IMR-90 (cell line): ENCODE data around the gene KBTBD6. TPM values are rescaled to one million over a fixed set of nuclear protein-coding genes. Genes with fewer than 3 reads are reported as not detected.

Experiments used
- ATAC-seq: fragments of 200-7000 bp; cut with Tn5 transposase; 2 replicates; pipeline ENCODE4 v1.9.1; 2020; ENCODE audit warnings: low read depth, mild to moderate bottlenecking, moderate library complexity
- BruUV-seq: library from RNA; stranded (reverse); fragments of 400-500 nt; replicated peaks from 2 replicates; lab custom pipeline; 2021; lab: Mats Ljungman, UMichigan
- CTCF ChIA-PET: fragments of 300-600 bp; formaldehyde crosslinking; extraction: SDS; loops from one replicate; lab custom pipeline; 2021; ENCODE audit warnings: antibody characterized with exemption; lab: Yijun Ruan, JAX
- POLR2A ChIA-PET: fragments of 300-600 bp; sonication (Branson Sonifier 250); formaldehyde crosslinking; loops from one replicate; lab custom pipeline; 2022; ENCODE audit warnings: antibody characterized with exemption; ENCODE audit not compliant: unreplicated experiment; lab: Charles Lee
- DNase-seq: peaks from one replicate; pipeline ENCODE4 v3.0.0; 2013
- H2AFZ ChIP-seq: replicated peaks from 2 replicates; pipeline ENCODE3; 2013; ENCODE audit warnings: low read length, mild to moderate bottlenecking; ENCODE audit not compliant: poor library complexity
- H2AK5ac ChIP-seq: 2 replicates; pipeline ENCODE4 v1.6.1; 2013; ENCODE audit warnings: low read depth, low read length, inconsistent platforms
- H2AK9ac ChIP-seq: replicated peaks from 2 replicates; pipeline ENCODE3; 2013; ENCODE audit warnings: mild to moderate bottlenecking, low read depth, low read length, moderate library complexity; ENCODE audit not compliant: poor library complexity
- H2BK120ac ChIP-seq: 2 replicates; pipeline ENCODE4 v1.6.1; 2013; ENCODE audit warnings: low read depth, low read length, inconsistent platforms
- H2BK15ac ChIP-seq: 3 replicates; pipeline ENCODE4 v1.6.1; 2013; ENCODE audit warnings: low read depth, low read length, inconsistent platforms
- H2BK20ac ChIP-seq: 2 replicates; pipeline ENCODE4 v1.6.1; 2013; ENCODE audit warnings: low read depth, mild to moderate bottlenecking, inconsistent platforms, low read length, moderate library complexity
- H2BK5ac ChIP-seq: 2 replicates; pipeline ENCODE4 v1.6.1; 2013; ENCODE audit warnings: mild to moderate bottlenecking, low read depth, low read length, inconsistent platforms; ENCODE audit not compliant: poor library complexity, severe bottlenecking
- H3K14ac ChIP-seq: replicated peaks from 2 replicates; pipeline ENCODE4 v1.6.1; 2013; ENCODE audit warnings: low read depth, low read length, inconsistent platforms
- H3K18ac ChIP-seq: 2 replicates; pipeline ENCODE4 v1.6.1; 2013; ENCODE audit warnings: low read depth, low read length, control low read depth
- H3K23ac ChIP-seq: 2 replicates; pipeline ENCODE4 v1.6.1; 2013; ENCODE audit warnings: low read depth, low read length, inconsistent platforms
- H3K27ac ChIP-seq: 2 replicates; pipeline ENCODE4 v1.5.1; 2013; ENCODE audit warnings: mild to moderate bottlenecking, control low read depth, low read length; ENCODE audit not compliant: insufficient read depth
- H3K27me3 ChIP-seq: 2 replicates; pipeline ENCODE4 v1.6.1; 2013; ENCODE audit warnings: low read length; ENCODE audit not compliant: control insufficient read depth, insufficient read depth
- H3K36me3 ChIP-seq: 2 replicates; pipeline ENCODE4 v1.6.1; 2013; ENCODE audit warnings: low read length, mixed read lengths; ENCODE audit not compliant: control insufficient read depth, insufficient read depth
- H3K4ac ChIP-seq: 2 replicates; pipeline ENCODE4 v1.6.1; 2013; ENCODE audit warnings: low read depth, low read length, inconsistent platforms
- H3K4me1 ChIP-seq: 2 replicates; pipeline ENCODE4 v1.6.1; 2013; ENCODE audit warnings: low read length, mixed read lengths; ENCODE audit not compliant: control insufficient read depth, insufficient read depth
- H3K4me2 ChIP-seq: 2 replicates; pipeline ENCODE4 v1.6.1; 2013; ENCODE audit warnings: low read depth, mild to moderate bottlenecking, control low read depth, low read length, moderate library complexity
- H3K4me3 ChIP-seq: 2 replicates; pipeline ENCODE4 v1.5.1; 2013; ENCODE audit warnings: low read depth, mild to moderate bottlenecking, control low read depth, low read length, moderate library complexity; ENCODE audit not compliant: insufficient read depth
- H3K56ac ChIP-seq: 2 replicates; pipeline ENCODE4 v1.6.1; 2013; ENCODE audit warnings: low read length, inconsistent platforms; ENCODE audit not compliant: insufficient read depth; ENCODE audit errors: extremely low read depth
- H3K79me1 ChIP-seq, 2 experiments: 2 replicates each; pipeline ENCODE4 v1.6.1; 2013; ENCODE audit warnings: low read length in 2 of 2, inconsistent platforms in 1 of 2, low read depth in 1 of 2
- H3K9ac ChIP-seq: 2 replicates; pipeline ENCODE4 v1.6.1; 2013; ENCODE audit warnings: low read depth, low read length, control low read depth
- H3K9me1 ChIP-seq: 2 replicates; pipeline ENCODE4 v1.6.1; 2013; ENCODE audit warnings: low read length, inconsistent platforms; ENCODE audit not compliant: insufficient read depth
- H3K9me3 ChIP-seq: 2 replicates; pipeline ENCODE4 v1.6.1; 2013; ENCODE audit warnings: low read length; ENCODE audit not compliant: control insufficient read depth, insufficient read depth
- H4K20me1 ChIP-seq: 2 replicates; pipeline ENCODE4 v1.6.1; 2013; ENCODE audit warnings: low read length, inconsistent platforms; ENCODE audit not compliant: insufficient read depth
- H4K5ac ChIP-seq: 2 replicates; pipeline ENCODE4 v1.6.1; 2013; ENCODE audit warnings: mild to moderate bottlenecking, low read depth, low read length, control low read depth
- H4K8ac ChIP-seq, 2 experiments: 2 replicates each; pipeline ENCODE4 v1.6.1; 2013; ENCODE audit warnings: low read depth in 2 of 2, low read length in 2 of 2, control low read depth in 1 of 2, inconsistent platforms in 1 of 2
- H4K91ac ChIP-seq: 2 replicates; pipeline ENCODE4 v1.6.1; 2013; ENCODE audit warnings: low read depth, low read length, inconsistent platforms; ENCODE audit not compliant: insufficient read depth
- BHLHE40 ChIP-seq: fragments of 150-350 bp; IDR thresholded peaks from 2 replicates; pipeline ENCODE4 v1.6.1; 2016; ENCODE audit warnings: mild to moderate bottlenecking, low read depth, low read length
- FOS ChIP-seq: fragments of 150-350 bp; IDR thresholded peaks from 2 replicates; pipeline ENCODE4 v1.6.1; 2016; ENCODE audit warnings: low read depth, low read length
- MAFK ChIP-seq: IDR thresholded peaks from 2 replicates; pipeline ENCODE4 v1.6.1; 2012; ENCODE audit warnings: low read depth, low read length, improper control_type of control experiment
- MXI1 ChIP-seq: IDR thresholded peaks from 2 replicates; pipeline ENCODE4 v1.6.1; 2012; ENCODE audit warnings: low read depth, mild to moderate bottlenecking, low read length, moderate library complexity, borderline replicate concordance
- NFE2L2 ChIP-seq: fragments of 150-350 bp; IDR thresholded peaks from 2 replicates; pipeline ENCODE4 v1.6.1; 2016; ENCODE audit warnings: low read depth, mild to moderate bottlenecking, low read length
- POLR2A ChIP-seq: IDR thresholded peaks from 2 replicates; pipeline ENCODE4 v1.6.1; 2012; ENCODE audit warnings: mild to moderate bottlenecking, low read depth, low read length
- RCOR1 ChIP-seq: IDR thresholded peaks from 2 replicates; pipeline ENCODE4 v1.6.1; 2012; ENCODE audit warnings: mild to moderate bottlenecking, low read length, improper control_type of control experiment; ENCODE audit not compliant: insufficient replicate concordance
- RFX5 ChIP-seq: IDR thresholded peaks from 2 replicates; pipeline ENCODE4 v1.8.0; 2012; ENCODE audit warnings: low read depth, mild to moderate bottlenecking, low read length, moderate library complexity
- WGBS, 2 experiments: methylation state at CpG; one replicate each; pipeline versions ENCODE4 v1.1.5 to v1.1.7; 2013; ENCODE audit warnings: missing lambda C conversion rate in 2 of 2; ENCODE audit not compliant: insufficient read length in 1 of 2; ENCODE audit errors: extremely low coverage in 2 of 2; 5-methylcytosine and 5-hydroxymethylcytosine counted together
- dilution Hi-C: fragments of 300-500 bp; cut with HindIII; formaldehyde crosslinking; loops from one replicate; pipeline ENCODE4 v1.14.3; 2018; ENCODE audit warnings: low sequenced_read_pairs; ENCODE audit not compliant: unreplicated experiment
- in situ Hi-C: fragments of 300-500 bp; cut with MboI; formaldehyde crosslinking; loops from 3 replicates; pipeline ENCODE4 v1.14.3; 2019; ENCODE audit warnings: low sequenced_read_pairs, inconsistent platforms, mixed read lengths
- intact Hi-C: fragments of 100-400 bp; cut with micrococcal nuclease; formaldehyde crosslinking; loops from 2 replicates; pipeline ENCODE4 v1.10.0; 2022
- polyA plus RNA-seq, 3 experiments: library from polyadenylated mRNA; depleted of rRNA; stranded (reverse); fragments of >200 nt; gene quantifications; 2 replicates each; pipeline ENCODE4 v1.2.3, GENCODE V29; 2012; ENCODE audit warnings: low replicate concordance in 1 of 3
- total RNA-seq: library from RNA; depleted of rRNA; stranded (reverse); fragments of >200 nt; gene quantifications from 2 replicates; pipeline ENCODE4 v1.2.3, GENCODE V29; 2012

KBTBD6 gene
- total and polyA plus RNA-seq, 2 of the 4 experiments (the other 2 are of a cell fraction): 3.6 to 14.7 TPM

DNA sequence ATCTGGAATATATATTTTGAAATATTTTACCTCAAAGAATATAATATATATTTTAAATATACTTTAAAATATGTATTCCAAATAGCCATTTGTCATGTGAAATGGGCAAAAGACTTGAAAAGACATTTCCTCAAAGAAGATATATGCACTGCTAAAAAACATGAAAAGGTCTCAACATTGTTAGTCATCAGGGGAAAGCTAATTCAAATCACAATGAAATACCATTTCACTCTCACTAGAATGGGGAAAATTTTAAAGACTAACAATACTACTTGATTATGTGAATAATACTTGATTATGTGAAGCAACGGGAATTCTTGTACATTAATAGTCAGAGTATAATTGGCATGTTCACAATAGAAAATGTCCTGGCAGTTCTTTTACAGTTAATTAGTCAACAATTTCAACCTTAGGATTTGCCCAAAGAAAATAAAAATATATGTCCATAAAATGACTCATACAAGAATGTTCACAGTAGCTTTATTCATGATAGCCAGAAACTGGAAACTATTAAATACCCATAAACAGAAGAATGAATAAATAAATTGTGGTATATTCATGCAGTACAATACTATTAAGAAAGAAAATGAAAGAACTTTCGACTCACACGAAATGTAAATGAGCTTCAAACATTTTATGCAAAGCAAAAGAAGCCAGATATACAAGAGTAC is 6.8 kb upstream of the KBTBD6 start:
- peak overlapping the region; percentile 99 for H3K4me2 ChIP-seq
- H3K4me3 ChIP-seq: peak overlapping the region; percentile 40; the same call in 1 of the 2 replicates

More for the DNA sequence above, 6.8 kb upstream of the KBTBD6 start:
- Histone ChIP-seq H3K27me3 (no peaks in the 10 kb centered on the region), H2BK120ac (peak overlapping the region; percentile 90), H4K8ac (peak overlapping the region; percentile 82 to 87; a peak in 3 of 4 replicates), H2AK5ac (no peak overlapping the region), H3K56ac (peak overlapping the region; percentile 73; the same call in 1 of the 2 replicates), H3K27ac (peak overlapping the region; percentile 98), H3K36me3 (no peaks in the 10 kb centered on the region), H3K18ac (peak overlapping the region; percentile 100; the same call in 1 of the 2 replicates), H2BK20ac (no peak overlapping the region), H3K4me1 (peaks cover 13% of the 10 kb centered on the region), H3K9me3 (no peaks in the 10 kb centered on the region), H3K79me1 (peaks cover 5% of the 10 kb centered on the region in 2 experiments), H3K4ac (peak overlapping the region; percentile 35; the same call in 1 of the 2 replicates), H2AK9ac (no peak overlapping the region), H4K5ac (no peak overlapping the region), H4K91ac (no peak overlapping the region), H4K20me1 (no peaks in the 10 kb centered on the region), H3K9me1 (peaks cover 11% of the 10 kb centered on the region), H2BK15ac (0 out of 3 replicates have a peak overlapping the region, but pooled peaks have one; percentile 94), H2BK5ac (peak overlapping the region; percentile 87), H3K14ac (peak overlapping the region; percentile 77; the same call in 1 of the 2 replicates), H3K23ac (no peak overlapping the region; the same call in 1 of the 2 replicates), H2AFZ (no peak overlapping the region), H3K9ac (peak overlapping the region; percentile 89)
- intact Hi-C loops: loop anchor here (2.0 kb wide), 1 partner anchor 55 kb away; the partner anchor contains the start of gene KBTBD7
- ChIA-PET POLR2A (no interaction called here), CTCF (no interaction called here)
- WGBS, 2 experiments: no CpG with 5 or more reads among the region's 3 CpGs
- TF ChIP-seq FOS: peak; percentile 41; the same call in 1 of the 2 replicates
- TF ChIP-seq NFE2L2: no peak
- no peak for TF ChIP-seq RCOR1
- TF ChIP-seq MXI1: no peak
- TF ChIP-seq RFX5: no peak
- TF ChIP-seq BHLHE40: no peak
- no peak for TF ChIP-seq MAFK
- TF ChIP-seq POLR2A: no peak
- DNase-seq: peak; percentile 66
- dilution Hi-C loops: no loop called here
- no TSS peak for BruUV-seq
- in situ Hi-C loops: no loop called here
- peak; percentile 73 for ATAC-seq
